HG02678 (cell line): ENCODE measurements around the gene GPATCH3.
"Not testable (repeated sequence)": the region's sequence is repeated elsewhere in the genome, so short reads cannot be mapped to it uniquely, and the experiment has no call there.

ENCODE experiments used
- ATAC-seq: cut with Tn5 transposase; IDR thresholded peaks from one replicate; pipeline ENCODE4 v1.9.1; 2021; ENCODE audit warnings: mild to moderate bottlenecking, moderate library complexity; ENCODE audit not compliant: unreplicated experiment

GPATCH3 gene

DNA sequence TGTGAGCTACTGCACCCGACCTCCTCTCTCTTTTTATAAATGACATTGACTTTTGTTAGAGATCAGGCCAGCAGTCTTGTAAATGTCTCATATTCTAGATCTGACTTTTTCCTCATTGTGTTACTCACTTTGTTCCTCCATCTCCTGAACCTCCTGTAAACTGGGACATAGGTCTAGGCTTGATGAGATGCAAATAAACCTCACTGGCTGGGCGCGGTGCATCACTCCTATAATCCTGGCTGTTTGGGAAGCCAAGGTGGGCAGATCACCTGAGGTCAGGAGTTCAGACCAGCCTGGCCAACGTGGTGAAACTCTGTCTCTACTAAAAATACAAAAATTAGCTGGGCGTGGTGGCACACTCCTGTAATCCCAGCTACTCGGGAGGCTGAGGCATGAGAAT is 52.4 kb downstream of the GPATCH3 start:
- ATAC-seq = not testable (repeated sequence)

- no peak for ATAC-seq
Measured at GRCh38 chr1:26844424-26845196, 55.7 kb downstream of the GPATCH3 start.
